Large intestine (tissue), 3 donors: ENCODE measurements around the gene AGBL4. TPM values are rescaled to one million over a fixed set of nuclear protein-coding genes. Genes with fewer than 3 reads are reported as not detected.
"Not testable (repeated sequence)": the region's sequence is repeated elsewhere in the genome, so short reads cannot be mapped to it uniquely, and the experiment has no call there.

Experiments used
- DNase-seq, 2 donors: peaks; one replicate each; pipeline versions ENCODE4 v3.0.0 to v3.0.0-alpha.2; 2013
- H3K27ac ChIP-seq: one replicate; pipeline ENCODE4 v1.5.1; 2013; ENCODE audit warnings: low read length
- H3K27me3 ChIP-seq: 2 replicates; pipeline ENCODE4 v1.6.1; 2013; ENCODE audit warnings: low read length; ENCODE audit not compliant: control insufficient read depth, insufficient read depth
- H3K36me3 ChIP-seq: 2 replicates; pipeline ENCODE4 v1.6.1; 2013; ENCODE audit warnings: low read length; ENCODE audit not compliant: control insufficient read depth, insufficient read depth
- H3K4me1 ChIP-seq: one replicate; pipeline ENCODE4 v1.6.1; 2013; ENCODE audit warnings: low read length; ENCODE audit not compliant: control insufficient read depth, insufficient read depth
- H3K4me3 ChIP-seq: one replicate; pipeline ENCODE4 v1.5.1; 2013; ENCODE audit warnings: low read length
- H3K9me3 ChIP-seq: one replicate; pipeline ENCODE4 v1.6.1; 2013; ENCODE audit warnings: mild to moderate bottlenecking, low read depth, low read length, moderate library complexity; ENCODE audit not compliant: control insufficient read depth
- WGBS: methylation state at CpG from one replicate; pipeline ENCODE4 v1.1.5; 2013; ENCODE audit warnings: low lambda C conversion rate; ENCODE audit not compliant: insufficient coverage; 5-methylcytosine and 5-hydroxymethylcytosine counted together
- polyA plus RNA-seq: library from polyadenylated mRNA; unstranded; fragments of 120-200 nt; gene quantifications from one replicate; pipeline ENCODE4 v1.2.1, GENCODE V29; 2013

Gene AGBL4
- polyA plus RNA-seq, 1 donor, result 0.28 TPM

DNA sequence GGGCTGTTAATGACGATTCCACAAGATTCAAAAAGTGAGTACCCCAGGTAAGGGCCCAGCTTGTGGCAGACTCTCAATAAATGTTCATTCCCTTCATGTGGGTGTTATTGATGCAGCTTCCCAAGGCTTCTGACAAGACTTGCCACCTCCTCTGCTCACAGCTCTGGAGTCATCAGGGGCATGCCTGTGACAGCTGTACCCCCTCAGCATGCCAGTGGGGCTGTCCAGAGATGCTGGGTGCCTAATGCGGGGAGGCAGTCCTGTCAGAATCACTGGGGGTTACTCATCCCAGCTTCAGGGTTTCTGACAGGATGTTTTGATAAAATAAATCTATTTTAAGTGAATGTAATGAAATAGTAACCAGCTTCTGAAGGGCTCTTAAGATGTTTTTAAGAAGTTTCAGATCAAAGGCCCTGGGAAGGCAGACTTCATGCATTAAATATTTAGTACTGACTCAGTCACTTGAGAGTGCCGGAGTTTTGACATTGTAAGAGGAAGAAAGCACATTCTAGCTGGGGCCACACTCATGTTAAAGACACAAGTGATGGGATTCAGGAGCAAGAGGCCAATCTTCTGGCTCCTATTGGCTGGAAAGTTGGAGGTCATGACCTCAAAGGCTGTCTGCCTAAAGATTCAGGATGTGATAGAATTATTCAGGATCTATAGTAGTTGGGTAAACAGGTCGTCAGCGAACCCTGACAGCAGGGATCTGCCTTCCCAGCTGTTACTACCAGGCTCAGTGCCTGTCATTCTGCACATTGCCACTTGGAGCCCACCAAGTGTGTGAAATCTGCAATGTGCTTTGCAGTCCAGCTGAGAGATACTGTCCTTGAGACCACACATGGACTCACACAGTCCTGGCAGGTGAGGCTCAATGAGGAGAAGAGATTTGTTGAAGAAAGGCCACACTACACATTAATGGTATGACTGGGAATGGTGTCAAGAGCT is 1007.5 kb downstream of the AGBL4 start:
- H3K4me3 ChIP-seq, result no peak overlapping the region
- no peak for DNase-seq
- no peaks in the 10 kb centered on the region for H3K9me3 ChIP-seq
- no peak overlapping the region for H3K27ac ChIP-seq
- no peaks in the 10 kb centered on the region for H3K4me1 ChIP-seq
- H3K27me3 ChIP-seq, result no peaks in the 10 kb centered on the region
- no peaks in the 10 kb centered on the region for H3K36me3 ChIP-seq
- no CpG with 5 or more reads among the region's 5 CpGs for WGBS

DNA sequence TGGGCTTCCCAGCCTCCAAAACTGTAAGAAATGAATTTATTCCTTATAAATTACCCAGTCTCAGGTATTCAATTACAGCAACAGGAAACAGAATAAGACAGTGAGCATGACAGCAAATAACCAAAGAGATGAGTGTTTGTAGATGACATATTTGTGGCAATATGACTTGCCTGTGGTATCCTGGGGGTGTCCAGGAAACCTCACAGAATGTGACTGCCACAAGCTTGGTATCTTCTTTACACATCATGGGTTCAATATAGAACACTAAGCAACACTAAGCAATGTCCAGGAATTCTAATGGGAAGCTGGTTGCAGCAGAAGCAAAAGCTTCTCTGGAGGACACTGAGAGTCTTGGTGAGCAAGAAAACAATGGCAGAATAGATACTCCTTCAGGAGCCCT is 1010.7 kb downstream of the AGBL4 start:
- H3K9me3 ChIP-seq, result no peaks in the 10 kb centered on the region
- H3K4me3 ChIP-seq, result no peak overlapping the region
- no peaks in the 10 kb centered on the region for H3K36me3 ChIP-seq
- no peaks in the 10 kb centered on the region for H3K27me3 ChIP-seq
- DNase-seq, result no peak
- H3K27ac ChIP-seq, result no peak overlapping the region
- no peaks in the 10 kb centered on the region for H3K4me1 ChIP-seq

DNA sequence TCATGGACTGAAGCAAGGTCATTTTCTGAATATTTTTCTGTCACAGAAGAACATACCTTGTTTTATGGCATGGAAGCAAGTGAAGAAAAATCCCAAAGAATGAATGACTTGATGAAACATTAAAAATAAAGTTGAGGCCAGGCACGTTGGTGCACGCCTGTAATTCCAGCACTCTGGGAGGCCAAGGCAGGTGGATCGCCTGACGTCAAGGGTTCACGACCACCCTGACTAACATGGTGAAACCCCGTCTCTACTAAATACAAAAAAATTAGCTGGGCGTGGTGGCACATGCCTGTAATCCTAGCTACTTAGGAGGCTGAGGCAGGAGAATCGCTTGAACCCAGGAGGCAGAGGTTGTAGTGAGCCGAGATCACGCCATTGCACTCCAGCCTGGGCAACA is 1020.8 kb downstream of the AGBL4 start:
- DNase-seq, H3K27ac ChIP-seq, H3K36me3 ChIP-seq, H3K27me3 ChIP-seq, H3K9me3 ChIP-seq, H3K4me3 ChIP-seq, H3K4me1 ChIP-seq: not testable (repeated sequence)
- no CpG with 5 or more reads among the region's 10 CpGs for whole genome bisulfite sequencing

DNA sequence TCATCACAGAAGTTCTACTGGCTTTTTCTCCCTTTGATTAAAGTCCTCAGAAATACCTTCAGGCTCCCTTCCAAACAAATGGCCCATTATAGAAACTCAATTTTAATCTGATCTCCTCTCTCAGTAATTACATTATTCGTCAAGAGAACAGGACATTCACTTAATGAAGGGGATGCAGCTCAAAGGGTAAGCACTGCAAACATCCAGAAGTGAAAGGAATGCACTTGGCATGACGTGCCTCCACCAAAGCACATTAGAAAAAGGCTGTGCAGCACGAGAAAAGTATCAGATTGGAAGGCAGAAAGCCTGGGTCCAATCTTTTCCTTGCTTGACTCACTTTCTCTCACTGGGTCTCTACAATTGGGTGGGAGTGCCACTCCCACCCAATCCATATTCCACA is 1024.4 kb downstream of the AGBL4 start:
- WGBS, result no CpG with 5 or more reads among the region's 3 CpGs
- DNase-seq, result no peak
- Histone ChIP-seq H3K4me1 (no peaks in the 10 kb centered on the region), H3K4me3 (no peak overlapping the region), H3K9me3 (no peaks in the 10 kb centered on the region), H3K36me3 (no peaks in the 10 kb centered on the region), H3K27ac (no peak overlapping the region), H3K27me3 (no peaks in the 10 kb centered on the region)

DNA sequence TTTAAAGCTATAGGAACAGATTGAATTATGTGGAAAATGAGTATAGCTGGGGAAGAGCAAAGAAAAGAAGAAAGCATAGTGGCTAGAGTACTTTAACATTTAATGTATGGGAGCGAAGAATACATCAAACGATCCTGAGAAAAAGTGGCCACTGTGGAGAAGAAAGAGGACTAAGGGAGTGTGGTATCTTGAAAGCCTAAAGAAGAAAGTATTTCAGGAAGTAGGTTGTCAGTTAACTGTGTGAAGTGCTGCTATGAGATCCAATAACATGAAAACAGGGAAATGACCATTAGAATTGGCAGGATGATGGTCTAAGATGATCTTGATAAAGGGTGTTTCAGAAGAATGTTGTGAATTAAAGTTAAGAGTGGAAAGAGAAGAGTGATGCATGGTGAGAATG is 1027.4 kb downstream of the AGBL4 start:
- 95% methylated on average over 2 of the region's 2 CpGs for WGBS

DNA sequence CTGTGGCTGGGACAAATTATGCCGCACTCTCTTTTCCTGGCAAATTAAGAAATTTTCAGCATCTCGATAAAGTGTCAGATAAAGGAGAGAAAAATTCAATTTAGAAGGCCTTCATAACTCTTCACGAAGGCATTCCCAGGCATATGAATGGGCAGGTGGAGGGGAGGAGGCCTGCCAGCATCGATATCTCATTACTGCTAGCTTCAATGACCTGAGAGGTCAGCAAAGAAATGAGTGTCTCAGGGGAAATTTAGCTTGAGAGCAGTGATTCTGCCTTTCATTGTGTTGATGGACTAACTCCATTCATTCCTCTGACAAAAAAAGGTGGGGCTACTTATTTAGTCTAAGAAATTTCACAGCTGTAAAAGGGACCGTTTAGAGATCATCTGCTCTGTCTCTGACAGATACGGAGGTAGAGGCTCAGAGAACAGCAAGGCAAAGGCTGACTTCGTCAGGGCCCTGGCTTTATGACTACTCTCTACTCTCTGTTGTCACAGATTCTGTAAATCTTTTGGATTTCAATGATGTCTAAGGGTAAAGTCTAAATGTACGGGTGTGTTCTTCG is 1035.0 kb downstream of the AGBL4 start:
- Histone ChIP-seq H3K27me3 (no peaks in the 10 kb centered on the region), H3K9me3 (no peaks in the 10 kb centered on the region), H3K27ac (no peak overlapping the region), H3K36me3 (no peaks in the 10 kb centered on the region), H3K4me3 (no peak overlapping the region), H3K4me1 (no peaks in the 10 kb centered on the region)
- no peak for DNase-seq
- 100% methylated on average over 1 of the region's 9 CpGs for WGBS

More for the DNA sequence above, 1027.4 kb downstream of the AGBL4 start:
- no peak for DNase-seq
- Histone ChIP-seq H3K4me3 (no peak overlapping the region), H3K27me3 (no peaks in the 10 kb centered on the region), H3K4me1 (no peaks in the 10 kb centered on the region), H3K9me3 (no peaks in the 10 kb centered on the region), H3K27ac (no peak overlapping the region), H3K36me3 (no peaks in the 10 kb centered on the region)

DNA sequence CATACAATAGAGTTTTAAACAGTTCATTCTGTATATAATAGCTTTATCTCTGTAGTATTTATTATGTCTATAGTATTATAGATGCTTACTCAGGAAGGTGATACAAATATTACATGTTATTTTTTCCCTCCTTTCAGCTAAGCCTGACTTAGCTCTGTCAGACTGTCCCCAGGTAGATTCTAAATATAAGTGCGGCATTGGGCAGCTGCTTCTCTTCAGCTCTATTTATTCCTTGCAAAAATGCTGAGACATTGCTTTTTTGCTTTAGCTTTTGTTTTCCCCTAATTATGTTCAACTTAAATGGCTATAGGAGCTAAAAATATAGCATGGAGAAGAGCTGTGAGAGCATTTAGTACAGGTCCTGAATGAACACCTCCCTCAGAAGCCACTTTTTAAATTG is 1043.8 kb downstream of the AGBL4 start:
- H3K4me3 ChIP-seq, result no peak overlapping the region
- no peaks in the 10 kb centered on the region for H3K4me1 ChIP-seq
- no peaks in the 10 kb centered on the region for H3K9me3 ChIP-seq
- H3K27me3 ChIP-seq, result no peaks in the 10 kb centered on the region
- no peak overlapping the region for H3K27ac ChIP-seq
- DNase-seq, result no peak
- WGBS, result 89% methylated on average over 1 of the region's 1 CpG
- no peaks in the 10 kb centered on the region for H3K36me3 ChIP-seq

DNA sequence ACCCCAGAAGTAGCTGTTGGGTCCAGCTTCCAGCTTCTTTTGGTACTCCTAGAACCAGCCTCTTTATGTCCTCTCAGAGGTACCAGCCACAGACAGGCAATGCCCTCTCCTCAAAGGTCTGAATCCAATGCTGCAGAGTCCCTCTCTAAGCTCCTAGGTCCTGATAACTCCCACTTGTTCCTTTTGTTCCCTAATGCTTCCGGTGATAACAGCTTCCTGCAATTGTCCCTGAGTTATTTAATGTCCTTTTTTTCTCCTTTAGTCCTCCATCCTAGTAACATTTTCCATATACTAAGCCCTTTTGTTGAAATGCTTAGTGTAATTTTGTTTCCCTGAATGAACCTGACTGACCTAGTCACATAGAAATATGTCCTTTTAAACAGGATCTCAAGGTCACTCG is 1045.3 kb downstream of the AGBL4 start:
- H3K36me3 ChIP-seq, result no peaks in the 10 kb centered on the region
- H3K27me3 ChIP-seq, result no peaks in the 10 kb centered on the region
- H3K4me3 ChIP-seq, result no peak overlapping the region
- 60% methylated on average over 1 of the region's 2 CpGs for WGBS
- no peak overlapping the region for H3K27ac ChIP-seq
- H3K4me1 ChIP-seq, result no peaks in the 10 kb centered on the region
- H3K9me3 ChIP-seq, result no peaks in the 10 kb centered on the region
- no peak for DNase-seq

DNA sequence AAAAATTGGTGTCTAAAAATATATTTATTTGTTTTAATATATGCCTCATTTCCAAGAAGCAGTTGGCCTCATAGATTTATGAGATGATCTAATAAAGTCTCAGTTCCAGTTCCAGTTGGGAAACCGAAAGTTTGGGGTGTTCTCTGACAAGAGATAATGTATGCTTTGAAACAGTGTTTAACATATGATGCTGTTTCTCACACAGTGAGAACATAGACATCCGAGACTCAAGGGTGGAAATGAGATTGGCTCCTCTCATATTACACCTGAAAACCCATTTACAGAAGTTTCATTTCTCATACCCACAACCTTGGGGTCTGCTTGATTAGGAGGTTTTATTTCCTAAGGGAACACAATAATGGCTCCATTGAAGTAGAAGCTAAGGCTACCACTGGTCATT is 1046.5 kb downstream of the AGBL4 start:
- no peaks in the 10 kb centered on the region for H3K4me1 ChIP-seq
- no peaks in the 10 kb centered on the region for H3K36me3 ChIP-seq
- no peak overlapping the region for H3K4me3 ChIP-seq
- no peak for DNase-seq
- no peaks in the 10 kb centered on the region for H3K9me3 ChIP-seq
- no peaks in the 10 kb centered on the region for H3K27me3 ChIP-seq
- no CpG with 5 or more reads among the region's 2 CpGs for WGBS
- no peak overlapping the region for H3K27ac ChIP-seq

DNA sequence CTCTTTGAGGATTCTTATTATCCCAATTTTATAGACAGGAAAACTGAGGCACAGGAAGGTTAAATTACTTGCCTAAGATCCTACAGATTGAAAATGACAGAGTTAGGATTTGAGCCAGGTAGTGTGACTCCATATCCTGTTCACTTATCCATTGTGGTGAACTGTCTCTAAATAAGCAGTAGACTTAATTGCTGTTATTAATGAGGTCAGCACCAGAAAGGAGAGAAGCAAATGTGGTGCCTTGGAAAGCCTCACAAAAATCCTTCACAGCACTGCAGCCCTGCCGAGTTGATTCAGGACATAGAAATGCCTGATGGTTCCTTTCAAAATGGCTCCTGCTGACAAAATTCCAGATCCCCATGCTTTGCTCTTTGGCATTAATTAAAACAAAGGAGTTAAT is 1053.8 kb downstream of the AGBL4 start:
- Histone ChIP-seq H3K27me3 (no peaks in the 10 kb centered on the region), H3K9me3 (no peaks in the 10 kb centered on the region), H3K4me1 (no peaks in the 10 kb centered on the region), H3K36me3 (no peaks in the 10 kb centered on the region), H3K27ac (no peak overlapping the region), H3K4me3 (no peak overlapping the region)
- no peak for DNase-seq
- no CpG with 5 or more reads among the region's 1 CpG for WGBS

DNA sequence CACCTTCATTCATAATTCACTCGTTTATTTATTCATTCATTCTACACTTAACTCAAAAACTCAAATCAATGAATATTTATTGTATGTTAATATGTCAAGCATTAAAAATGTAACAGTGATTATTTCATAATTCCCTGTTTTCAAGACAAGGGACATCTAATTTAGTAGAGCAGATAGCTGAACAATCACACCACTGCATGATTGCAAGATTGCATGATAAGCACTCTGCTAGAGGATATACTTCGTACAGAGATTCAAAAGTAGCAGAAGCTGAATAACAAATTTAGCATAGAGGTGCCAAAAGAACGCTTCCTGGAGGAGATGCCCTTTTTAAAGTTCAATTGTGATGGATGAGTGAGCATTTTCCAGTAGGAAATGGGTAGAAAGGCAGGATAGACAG is 1056.4 kb downstream of the AGBL4 start:
- H3K36me3 ChIP-seq, result no peaks in the 10 kb centered on the region
- H3K27me3 ChIP-seq, result no peaks in the 10 kb centered on the region
- H3K27ac ChIP-seq, result no peak overlapping the region
- H3K4me3 ChIP-seq, result no peak overlapping the region
- WGBS, result 80% methylated on average over 2 of the region's 3 CpGs
- H3K9me3 ChIP-seq, result no peaks in the 10 kb centered on the region
- no peak for DNase-seq
- H3K4me1 ChIP-seq, result no peaks in the 10 kb centered on the region
